ENCODE measurements around the gene TEPSIN. TPM values are rescaled to one million over a fixed set of nuclear protein-coding genes. Genes with fewer than 3 reads are reported as not detected.

Gene TEPSIN
- 33.9 TPM for total RNA-seq

DNA sequence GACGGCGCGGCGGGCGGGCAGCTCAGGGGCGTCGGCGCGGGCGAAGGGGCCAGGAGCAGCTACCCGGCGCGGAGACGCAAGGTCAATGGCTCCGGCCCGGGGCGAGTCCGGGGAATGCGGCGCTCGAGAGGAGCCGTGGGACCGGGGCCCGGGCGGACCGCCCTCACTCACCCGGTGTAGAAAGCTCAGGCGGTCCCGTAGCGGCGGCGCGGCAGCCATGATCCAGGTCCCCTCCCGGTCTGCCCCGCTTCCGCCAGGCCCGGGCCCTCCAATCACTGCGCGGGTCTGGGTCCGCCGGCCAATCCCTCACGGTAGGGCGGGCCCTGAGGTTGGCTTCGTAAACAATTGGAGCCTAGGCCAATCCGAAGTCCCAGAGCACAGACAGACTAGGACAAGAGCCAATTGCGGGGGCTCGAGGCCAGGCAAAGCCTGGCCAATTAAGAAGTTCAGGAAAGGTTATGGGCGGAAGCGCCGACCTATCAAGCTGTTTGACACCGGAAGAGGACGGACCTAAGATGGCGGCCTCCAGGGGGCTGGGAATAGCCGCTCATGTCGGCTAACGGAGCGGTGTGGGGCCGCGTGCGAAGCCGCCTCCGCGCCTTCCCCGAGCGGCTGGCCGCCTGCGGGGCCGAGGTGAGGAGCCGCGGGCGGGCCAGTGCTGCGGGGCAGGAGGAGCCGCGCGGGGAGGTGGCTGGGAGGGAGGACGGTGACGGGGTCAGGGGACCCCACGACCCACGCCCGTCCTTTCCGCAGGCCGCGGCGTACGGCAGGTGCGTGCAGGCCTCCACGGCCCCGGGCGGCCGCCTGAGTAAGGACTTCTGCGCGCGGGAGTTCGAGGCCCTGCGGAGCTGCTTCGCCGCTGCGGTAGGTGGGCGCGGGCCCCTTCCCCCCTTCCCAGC lies at the start of gene TEPSIN, which contains the start of gene NDUFAF8:
TEPSIN (minus strand) TSS at position 241 of the 899 bp plus-strand sequence; CDS start at position 219, 22 bp downstream.
NDUFAF8 (plus strand) TSS at position 504 of the 899 bp plus-strand sequence; CDS start at position 550, 46 bp downstream.
- DNase-seq (ENCODE audit: low spot score) = peak; percentile 98
- ATAC-seq = peak; percentile 90

- DNase-seq (ENCODE audit: low spot score) = no peak
- ATAC-seq = no peak
Observed at GRCh38 chr17:81287741-81288430, 49.0 kb upstream of the TEPSIN start.

GRCh38 chr17:81287152-81287551 lies 48.3 kb upstream of the TEPSIN start:
- DNase-seq (ENCODE audit: low spot score) = no peak
- ATAC-seq = no peak

GRCh38 chr17:81286491-81287145 lies 47.8 kb upstream of the TEPSIN start:
- no peak for ATAC-seq
- no peak for DNase-seq (ENCODE audit: low spot score)

DNA sequence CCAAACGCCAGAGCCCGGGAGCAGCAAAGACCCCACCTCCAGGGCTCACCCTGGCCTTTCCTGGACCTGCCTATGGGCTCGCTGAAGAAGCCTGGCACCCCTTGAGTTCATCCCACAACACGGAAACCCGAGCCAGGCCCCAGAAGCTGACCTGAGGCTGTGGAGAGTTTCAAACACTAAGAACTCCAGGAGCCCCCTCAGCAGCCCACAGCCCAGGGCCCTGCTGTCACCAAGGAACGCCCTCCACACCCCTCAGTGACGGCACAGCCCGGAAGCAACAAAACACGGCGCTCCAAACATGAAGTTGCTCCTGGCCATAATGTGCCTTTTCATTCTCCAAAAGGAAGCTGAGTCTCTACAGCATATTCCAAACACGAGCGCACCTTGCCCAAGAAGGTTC lies 47.0 kb upstream of the TEPSIN start:
- DNase-seq (ENCODE audit: low spot score) (no peak), ATAC-seq (no peak)

GRCh38 chr17:81285179-81285878 lies 46.5 kb upstream of the TEPSIN start:
- DNase-seq (ENCODE audit: low spot score) = peak; percentile 73
- ATAC-seq = peak; percentile 73

- ATAC-seq (no peak), DNase-seq (ENCODE audit: low spot score) (no peak)
Observed at GRCh38 chr17:81282876-81283275, 44.0 kb upstream of the TEPSIN start.

DNA sequence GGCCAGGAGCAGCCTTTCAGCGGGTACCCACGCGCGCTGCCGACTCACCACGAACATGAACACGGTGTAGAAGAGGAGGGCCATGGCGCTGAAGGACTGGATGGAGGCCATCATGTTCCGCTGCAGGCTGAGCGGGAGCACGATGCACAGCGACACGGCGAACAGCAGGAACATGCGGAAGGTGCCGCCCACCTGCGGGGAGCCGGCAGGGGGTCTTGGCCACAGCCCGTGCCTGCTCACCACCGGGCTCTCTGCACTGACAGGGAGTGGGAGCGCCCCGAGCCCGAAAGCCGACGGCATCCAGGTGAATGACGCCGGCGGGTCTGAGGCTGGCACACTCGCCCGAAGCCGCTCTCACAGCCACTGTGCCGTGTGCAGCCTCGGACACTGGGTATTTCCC lies 43.3 kb upstream of the TEPSIN start:
- no peak for ATAC-seq
- DNase-seq (ENCODE audit: low spot score) = no peak

GRCh38 chr17:81280571-81280970 lies 41.7 kb upstream of the TEPSIN start:
- ATAC-seq (no peak), DNase-seq (ENCODE audit: low spot score) (no peak)

DNA sequence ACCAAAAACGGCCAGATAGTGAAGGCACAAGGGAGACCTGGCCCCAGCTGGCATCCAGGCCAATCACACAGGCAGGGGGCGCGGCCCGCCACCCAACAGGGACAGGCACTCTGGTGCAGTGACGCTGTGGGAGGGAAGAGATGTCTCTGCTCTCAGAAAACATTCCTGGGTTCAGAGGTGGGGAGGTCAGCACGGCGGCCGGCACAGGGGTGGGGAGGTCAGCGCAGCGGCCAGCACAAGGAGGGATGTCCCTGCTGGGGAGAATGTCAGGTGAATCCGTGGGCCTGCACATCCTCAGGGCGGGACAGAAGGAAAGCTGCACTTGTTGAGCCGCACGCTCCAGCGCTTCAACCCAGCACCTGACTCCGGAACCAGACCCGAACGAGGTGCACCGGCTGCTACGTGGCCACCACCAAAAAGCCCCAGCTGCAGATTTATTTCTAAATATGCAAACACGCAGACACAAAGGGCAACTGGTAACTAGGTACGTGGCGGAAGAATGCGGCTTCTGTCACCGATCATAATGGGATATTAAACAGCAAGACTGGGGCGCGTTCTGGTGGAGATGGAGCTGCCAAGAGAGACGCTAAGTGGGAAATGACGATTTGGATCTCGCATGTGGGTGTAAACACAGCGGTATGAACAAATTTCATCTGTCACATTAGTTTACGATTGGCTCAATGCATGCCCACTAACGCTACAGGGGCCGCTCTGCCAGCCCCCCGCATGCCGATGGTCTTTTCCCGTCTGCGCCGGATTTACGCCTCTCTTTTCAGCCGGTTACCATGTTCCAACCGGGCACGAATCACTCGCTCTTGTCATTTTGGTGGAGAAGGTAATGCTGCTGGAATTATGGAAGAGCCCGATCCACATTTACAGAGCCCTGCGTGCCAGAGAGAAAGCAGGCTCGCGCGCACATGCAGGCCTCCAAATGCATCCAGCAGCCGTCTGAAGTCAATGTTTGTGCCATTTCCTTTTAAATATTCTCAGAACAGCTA lies 40.7 kb upstream of the TEPSIN start:
- DNase-seq (ENCODE audit: low spot score) = no peak
- no peak for ATAC-seq

DNA sequence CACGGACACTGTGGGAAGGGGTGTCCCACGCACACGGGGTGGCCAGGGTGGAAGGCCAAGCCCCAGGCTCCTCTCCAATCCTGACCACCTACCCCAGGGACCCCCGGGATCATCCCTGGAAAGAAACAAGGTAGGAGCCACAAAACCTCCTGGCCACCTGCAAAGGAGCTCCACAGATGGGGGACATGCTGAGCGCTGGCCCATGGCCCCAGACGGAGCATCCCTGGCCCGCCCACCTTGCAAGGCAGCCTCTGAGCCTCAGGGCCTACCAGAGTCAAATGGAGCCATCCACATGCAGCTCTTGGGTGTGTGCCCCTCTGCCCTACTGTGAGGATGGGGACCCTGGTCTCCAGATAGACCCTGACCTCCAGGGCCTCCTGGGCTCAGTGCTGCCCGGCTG lies 40.0 kb upstream of the TEPSIN start:
- DNase-seq (ENCODE audit: low spot score) = no peak
- ATAC-seq = no peak

DNA sequence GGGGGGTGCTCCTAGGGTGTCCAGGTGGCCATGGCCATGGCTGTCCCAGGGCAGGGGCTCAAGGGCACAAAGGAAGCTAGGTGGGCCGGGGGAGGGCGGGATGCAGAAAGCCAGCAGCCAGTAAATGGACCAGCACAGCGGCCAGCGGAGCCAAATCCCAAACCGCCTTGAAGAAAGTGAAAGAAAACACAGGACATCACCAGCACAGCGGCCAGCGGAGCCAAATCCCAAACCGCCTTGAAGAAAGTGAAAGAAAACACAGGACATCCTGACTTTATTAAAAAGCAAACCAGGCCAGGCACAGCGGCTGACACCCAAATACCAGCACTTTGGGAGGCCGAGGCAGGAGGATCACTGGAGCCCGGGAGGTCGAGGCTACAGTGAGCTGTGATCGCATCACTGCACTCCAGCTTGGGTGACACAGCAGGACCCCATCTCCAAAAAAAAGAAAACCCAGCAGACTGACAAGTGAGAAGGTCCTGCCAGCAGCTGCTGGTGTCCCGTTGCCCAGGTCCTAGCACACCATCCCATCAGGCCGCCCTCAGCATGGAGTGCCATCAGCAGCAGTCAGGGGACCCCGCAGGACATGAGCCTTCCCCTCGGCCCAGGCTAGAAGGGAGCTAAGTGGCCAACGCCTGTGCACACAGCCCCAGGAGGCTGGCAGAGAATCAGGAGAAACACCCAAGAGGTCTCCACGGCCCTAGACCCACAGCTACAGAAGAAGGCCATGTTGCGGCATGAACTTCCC lies 39.3 kb upstream of the TEPSIN start:
- no peak for DNase-seq (ENCODE audit: low spot score)
- ATAC-seq = no peak

DNA sequence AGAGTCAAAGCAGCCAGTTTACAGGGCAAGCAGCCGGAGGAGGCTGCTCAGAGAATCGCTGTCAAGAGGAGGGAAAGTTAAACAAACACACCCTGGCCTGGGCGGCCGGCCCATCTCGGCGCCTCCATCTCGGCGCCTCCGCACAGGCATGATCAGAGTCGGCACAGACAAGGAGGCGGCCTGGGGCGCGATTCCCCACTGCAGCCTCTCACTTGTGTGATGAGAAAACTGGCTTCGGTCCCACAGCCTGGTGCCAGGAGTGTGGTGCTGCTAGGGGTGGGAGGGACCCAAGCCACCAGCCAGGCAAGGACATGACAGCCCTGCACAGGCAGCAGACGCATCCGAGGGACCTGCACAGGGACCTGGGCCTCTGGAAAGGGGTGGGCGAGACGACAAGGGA lies 38.6 kb upstream of the TEPSIN start:
- peak; percentile 10 for ATAC-seq
- DNase-seq (ENCODE audit: low spot score) = no peak

GRCh38 chr17:81276781-81277180 lies 37.9 kb upstream of the TEPSIN start:
- ATAC-seq (no peak), DNase-seq (ENCODE audit: low spot score) (no peak)

GRCh38 chr17:81274471-81274855 lies 35.6 kb upstream of the TEPSIN start:
- no peak for ATAC-seq
- no peak for DNase-seq (ENCODE audit: low spot score)

DNA sequence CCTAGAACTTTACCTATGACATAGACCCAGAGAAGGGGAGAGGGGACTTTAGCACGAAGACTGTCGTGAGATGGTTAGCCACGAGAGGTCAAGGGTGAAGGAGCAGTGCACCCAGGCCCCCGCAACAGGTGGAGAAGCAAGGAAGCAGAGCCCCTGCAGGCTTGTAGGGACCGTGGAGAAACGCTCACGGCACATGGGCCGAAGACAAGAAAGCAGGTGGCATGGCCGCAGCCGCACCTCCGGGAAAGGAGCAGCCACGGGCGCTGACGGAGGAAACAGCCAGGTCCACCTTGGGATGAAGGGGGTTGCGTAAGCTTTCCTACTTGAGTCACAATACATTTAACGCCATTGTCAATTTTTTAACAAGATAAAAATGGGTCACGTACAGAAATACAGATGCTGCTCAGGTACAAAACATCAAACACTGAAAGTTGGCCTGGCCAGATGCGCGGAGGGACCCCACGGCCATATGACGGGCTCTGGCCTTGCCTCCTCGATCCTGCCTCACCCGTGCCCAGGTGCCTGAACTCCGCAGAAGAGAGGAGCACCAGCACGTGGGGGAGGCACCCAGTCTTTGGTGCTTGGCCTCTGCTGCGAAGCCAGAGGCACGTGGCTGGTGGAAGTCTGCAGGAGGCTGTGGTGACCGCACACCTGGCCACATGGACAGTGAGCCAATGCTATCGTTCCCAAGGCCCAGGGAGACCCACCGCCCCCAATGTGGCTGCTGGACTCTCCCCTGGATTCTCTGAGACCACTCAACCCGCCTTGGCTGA lies 35.0 kb upstream of the TEPSIN start:
- DNase-seq (ENCODE audit: low spot score) (no peak), ATAC-seq (no peak)

DNA sequence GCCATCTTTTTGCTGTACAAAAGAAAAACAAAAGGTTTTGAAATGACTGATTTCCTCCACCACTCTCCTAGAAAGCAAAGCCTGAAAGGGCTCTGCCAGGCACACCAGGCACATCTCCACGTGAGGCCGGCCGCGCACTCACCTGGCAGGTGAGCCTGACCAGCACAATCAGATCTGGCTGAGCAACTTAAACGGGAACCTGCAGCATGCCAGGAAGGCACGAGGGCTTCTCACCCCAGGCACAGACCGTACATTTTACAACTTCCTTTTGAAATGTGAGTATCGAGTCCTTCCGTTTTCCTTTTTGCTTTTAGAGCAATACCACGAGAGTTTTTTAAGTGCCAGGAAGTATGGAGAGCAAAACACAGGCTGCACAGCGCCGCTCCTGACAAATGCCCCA lies 33.8 kb upstream of the TEPSIN start:
- DNase-seq (ENCODE audit: low spot score) (no peak), ATAC-seq (peak; percentile 20)

DNA sequence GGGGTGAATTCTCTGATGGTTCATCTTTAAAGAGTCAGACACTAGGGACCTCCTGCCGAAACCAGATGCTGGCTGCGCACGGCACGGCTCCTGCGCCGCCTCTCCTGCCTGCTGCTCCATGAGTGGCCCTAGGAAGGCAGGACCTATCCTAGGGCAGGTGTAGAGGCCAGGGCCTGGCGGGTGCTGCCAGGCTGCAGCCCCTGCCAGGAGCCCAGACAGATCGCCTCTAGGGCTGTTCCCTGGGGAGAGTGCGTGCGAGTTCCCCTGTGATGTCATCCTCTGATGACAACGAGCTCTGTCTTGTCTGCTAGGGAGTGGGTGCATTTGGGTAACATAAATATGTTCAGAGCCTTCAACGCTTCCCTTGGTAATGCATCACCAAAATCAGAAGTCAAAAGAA lies 32.4 kb upstream of the TEPSIN start:
- no peak for DNase-seq (ENCODE audit: low spot score)
- no peak for ATAC-seq

All from left lobe of liver (tissue), 2 donors.